HUES6 (cell line): ENCODE measurements around the gene FAM83G.

Experiments used
- H3K27ac ChIP-seq: 2 replicates; pipeline ENCODE4 v1.7.0; 2013; ENCODE audit warnings: low read depth, mild to moderate bottlenecking, low read length, inconsistent platforms
- H3K27me3 ChIP-seq: 2 replicates; pipeline ENCODE4 v1.6.1; 2013; ENCODE audit warnings: low read length; ENCODE audit not compliant: control insufficient read depth, insufficient read depth
- H3K36me3 ChIP-seq: 2 replicates; pipeline ENCODE4 v1.6.1; 2013; ENCODE audit warnings: low read length; ENCODE audit not compliant: control insufficient read depth, insufficient read depth
- H3K4me1 ChIP-seq: 2 replicates; pipeline ENCODE4 v1.6.1; 2013; ENCODE audit warnings: low read length; ENCODE audit not compliant: control insufficient read depth, insufficient read depth
- H3K4me3 ChIP-seq: 2 replicates; pipeline ENCODE4 v1.5.1; 2013; ENCODE audit warnings: low read depth, low read length
- H3K9ac ChIP-seq: one replicate; pipeline ENCODE4 v1.6.1; 2013; ENCODE audit warnings: mild to moderate bottlenecking, low read length
- H3K9me3 ChIP-seq: 2 replicates; pipeline ENCODE4 v1.6.1; 2013; ENCODE audit warnings: low read depth, low read length; ENCODE audit not compliant: control insufficient read depth, insufficient read depth

The FAM83G gene

GRCh38 chr17:18921485-18921884, 83.1 kb downstream of the FAM83G start:
- Histone ChIP-seq H3K9ac (no peak overlapping the region), H3K9me3 (no peaks in the 10 kb centered on the region), H3K27ac (no peak overlapping the region), H3K4me1 (peaks cover 10% of the 10 kb centered on the region; the same call in 1 of the 2 replicates), H3K4me3 (no peak overlapping the region), H3K36me3 (peaks cover 31% of the 10 kb centered on the region), H3K27me3 (no peaks in the 10 kb centered on the region)

- Histone ChIP-seq H3K9ac (peak overlapping the region; percentile 16), H3K27me3 (no peaks in the 10 kb centered on the region), H3K27ac (no peak overlapping the region), H3K36me3 (peaks cover 34% of the 10 kb centered on the region), H3K9me3 (no peaks in the 10 kb centered on the region), H3K4me1 (peaks cover 10% of the 10 kb centered on the region; the same call in 1 of the 2 replicates), H3K4me3 (no peak overlapping the region)
These were observed 83.6 kb downstream of the FAM83G start for GRCh38 chr17:18920911-18921441.

GRCh38 chr17:18919963-18920362, 84.6 kb downstream of the FAM83G start:
- no peak overlapping the region for H3K27ac ChIP-seq

More at GRCh38 chr17:18919963-18920362, 84.6 kb downstream of the FAM83G start:
- Histone ChIP-seq H3K4me1 (peaks cover 3% of the 10 kb centered on the region; the same call in 1 of the 2 replicates), H3K36me3 (peaks cover 38% of the 10 kb centered on the region), H3K27me3 (no peaks in the 10 kb centered on the region), H3K4me3 (no peak overlapping the region), H3K9ac (no peak overlapping the region), H3K9me3 (no peaks in the 10 kb centered on the region)
